ENCODE measurements around the gene PGM5. TPM values are rescaled to one million over a fixed set of nuclear protein-coding genes. Genes with fewer than 3 reads are reported as not detected.

PGM5 gene
- total RNA-seq, 1 experiment from 2014 or later = not detected

- Histone ChIP-seq H4K91ac (ENCODE audit: insufficient read length, low read depth, low read length) (no peak overlapping the region), H3K79me1 (ENCODE audit: insufficient read depth, low read depth, low read length, poor library complexity, severe bottlenecking) (no peaks in the 10 kb centered on the region), H2BK20ac (ENCODE audit: low read depth, low read length, poor library complexity, severe bottlenecking) (no peak overlapping the region), H3K79me2 (ENCODE audit: insufficient read depth, low read length) (no peaks in the 10 kb centered on the region), H3K14ac (ENCODE audit: insufficient read depth, low read length) (no peak overlapping the region), H4K5ac (ENCODE audit: insufficient read length, low read depth, low read length) (no peak overlapping the region), H3K4ac (ENCODE audit: low read depth, low read length) (no peak overlapping the region), H2BK15ac (ENCODE audit: low read depth, low read length) (no peak overlapping the region), H3K9ac (ENCODE audit: extremely low read depth, insufficient read length, low read length) (no peak overlapping the region), H3K27me3 (ENCODE audit: insufficient read depth, low read length) (no peaks in the 10 kb centered on the region; the same call in 1 of the 2 replicates), H3K18ac (ENCODE audit: insufficient read length, low read depth, low read length) (no peak overlapping the region), H3K23ac (ENCODE audit: insufficient read length, low read depth, low read length) (no peak overlapping the region), H3K27ac (ENCODE audit: insufficient read length, low read depth, low read length) (no peak overlapping the region), H2BK5ac (ENCODE audit: insufficient read length, low read length) (no peak overlapping the region), H3T11ph (ENCODE audit: low read length) (no peak overlapping the region), H3K56ac (ENCODE audit: insufficient read length, low read depth, low read length) (no peak overlapping the region), H2AFZ (ENCODE audit: low read length) (no peak overlapping the region), H4K20me1 (ENCODE audit: control insufficient read depth, insufficient read depth, insufficient read length) (no peaks in the 10 kb centered on the region), H3K23me2 (ENCODE audit: insufficient read length, low read depth, low read length, poor library complexity, severe bottlenecking) (no peaks in the 10 kb centered on the region), H2BK12ac (ENCODE audit: insufficient read length, low read depth, low read length) (no peak overlapping the region), H3K4me1 (ENCODE audit: insufficient read depth, low read length) (peaks cover 6% of the 10 kb centered on the region; the same call in 1 of the 2 replicates), H2BK120ac (ENCODE audit: low read depth, low read length, poor library complexity, severe bottlenecking) (no peak overlapping the region), H3K9me3 (ENCODE audit: control insufficient read depth, low read depth, low read length) (no peaks in the 10 kb centered on the region), H4K8ac (replicated peaks; ENCODE audit: insufficient read length, low read depth, low read length) (no peak overlapping the region), H3K4me2 (ENCODE audit: insufficient read depth, insufficient read length, low read length) (no peak overlapping the region), H2AK5ac (ENCODE audit: insufficient read length, low read length) (no peak overlapping the region)
- Mint-ChIP-seq H3K4me1 (peaks cover 21 to 22% of the 10 kb centered on the region in 2 experiments), H3K36me3 (ENCODE audit: insufficient read depth in 1 of 3, low read depth in 3 of 3) (no peaks in the 10 kb centered on the region), H3K4me3 (no peak overlapping the region), H3K27me3 (ENCODE audit: low read depth) (peaks cover 99% of the 10 kb centered on the region), H3K9me3 (no peaks in the 10 kb centered on the region), H3K27ac (no peak overlapping the region)
- no CpG with 5 or more reads among the region's 14 CpGs for WGBS (ENCODE audit: extremely low coverage, insufficient read length, low lambda C conversion rate)
- peak; percentile 86 for DNase-seq
- peak; percentile 76 for TF ChIP-seq CTCF (conservative IDR thresholded peaks at IDR 0.05)
These were observed 203.8 kb downstream of the PGM5 start for GRCh38 chr9:68560071-68560844.
